ENCODE measurements around the gene AP5Z1.
A peak's percentile ranks its signal among the peaks of the same experiment; 100 is the strongest.

The AP5Z1 gene

GRCh38 chr7:4766666-4767519 lies 8.5 kb upstream of the AP5Z1 start:
- DNase-seq, result no peak

GRCh38 chr7:4768597-4769569 lies 6.5 kb upstream of the AP5Z1 start:
- no peak for DNase-seq

GRCh38 chr7:4769761-4770160 lies 5.7 kb upstream of the AP5Z1 start:
- peak in 1 of 2 experiments; percentile 33 for DNase-seq

GRCh38 chr7:4770886-4771285 lies 4.5 kb upstream of the AP5Z1 start:
- no peak for DNase-seq

- DNase-seq, result no peak
Measured at GRCh38 chr7:4771737-4772136, 3.7 kb upstream of the AP5Z1 start.

GRCh38 chr7:4772306-4772705 lies 3.1 kb upstream of the AP5Z1 start:
- no peak for DNase-seq

GRCh38 chr7:4774007-4774406 lies 1.4 kb upstream of the AP5Z1 start:
- no peak for DNase-seq

- DNase-seq, result peak in 1 of 2 experiments; percentile 27
Measured at GRCh38 chr7:4774658-4775249, 669 bp upstream of the AP5Z1 start.

GRCh38 chr7:4775848-4776623 lies 613 bp downstream of the AP5Z1 start:
- no peak for DNase-seq

GRCh38 chr7:4779118-4779517 lies 3.7 kb downstream of the AP5Z1 start:
- DNase-seq, result no peak

- no peak for DNase-seq
Measured at GRCh38 chr7:4781366-4782069, 6.1 kb downstream of the AP5Z1 start.

- no peak for DNase-seq
Measured at GRCh38 chr7:4782333-4783291, 7.2 kb downstream of the AP5Z1 start.

GRCh38 chr7:4783292-4783652 lies 7.8 kb downstream of the AP5Z1 start:
- no peak for DNase-seq

- DNase-seq, result no peak
Measured at GRCh38 chr7:4783762-4784351, 8.4 kb downstream of the AP5Z1 start.

- no peak for DNase-seq
Measured at GRCh38 chr7:4784799-4785198, 9.4 kb downstream of the AP5Z1 start.

GRCh38 chr7:4785371-4785770 lies 9.9 kb downstream of the AP5Z1 start:
- DNase-seq, result no peak

- DNase-seq, result no peak
Measured at GRCh38 chr7:4786015-4786414, 10.6 kb downstream of the AP5Z1 start.

- DNase-seq, result no peak
Measured at GRCh38 chr7:4787541-4787940, 12.1 kb downstream of the AP5Z1 start.

GRCh38 chr7:4787947-4788626 lies 12.7 kb downstream of the AP5Z1 start:
- DNase-seq, result no peak

All from NCI-H2081 (cell line).